Progenitor cell of endocrine pancreas (in vitro differentiated cells): Measurements from ENCODE around the gene SPOCK1. TPM values are rescaled to one million over a fixed set of nuclear protein-coding genes. Genes with fewer than 3 reads are reported as not detected.
"Not testable (repeated sequence)": the region's sequence is repeated elsewhere in the genome, so short reads cannot be mapped to it uniquely, and the experiment has no call there.

ENCODE experiments used
- DNase-seq: peaks from one replicate; pipeline ENCODE4 v3.0.0; 2021; ENCODE audit warnings: low spot score; ENCODE audit not compliant: unreplicated experiment
- H3K27ac Mint-ChIP-seq: 2 replicates; pipeline ENCODE4 v1.8.0; 2021; ENCODE audit warnings: mild to moderate bottlenecking, moderate library complexity, mixed read lengths
- H3K27me3 Mint-ChIP-seq: 2 replicates; pipeline ENCODE4 v1.8.0; 2021; ENCODE audit warnings: mixed read lengths
- H3K36me3 Mint-ChIP-seq: 2 replicates; pipeline ENCODE4 v1.8.0; 2022; ENCODE audit warnings: mixed read lengths; ENCODE audit not compliant: insufficient read depth
- H3K4me1 Mint-ChIP-seq: 2 replicates; pipeline ENCODE4 v1.8.0; 2021; ENCODE audit warnings: low read depth, mixed read lengths
- H3K4me3 Mint-ChIP-seq: 2 replicates; pipeline ENCODE4 v1.8.0; 2021; ENCODE audit warnings: low read depth, mild to moderate bottlenecking, moderate library complexity, mixed read lengths
- H3K9me3 Mint-ChIP-seq: 2 replicates; pipeline ENCODE4 v1.8.0; 2021; ENCODE audit warnings: low read depth, mixed read lengths
- CTCF ChIP-seq: fragments of 200-600 bp; sonication (generic); IDR thresholded peaks from one replicate; pipeline ENCODE4 v1.5.0; 2021; ENCODE audit warnings: antibody characterized with exemption, mild to moderate bottlenecking; ENCODE audit not compliant: unreplicated experiment
- total RNA-seq: library from RNA; stranded (reverse); gene quantifications from 2 replicates; pipeline ENCODE4 v1.2.1, GENCODE V29; 2021

Gene SPOCK1
- total RNA-seq, 1 donor from 2014 or later: 41.4 TPM

- TF ChIP-seq CTCF: no peak
- no peak for DNase-seq
- Mint-ChIP-seq H3K4me1 (peaks cover 19% of the 10 kb centered on the region), H3K27me3 (no peaks in the 10 kb centered on the region), H3K27ac (no peak overlapping the region), H3K36me3 (no peaks in the 10 kb centered on the region), H3K4me3 (no peak overlapping the region), H3K9me3 (no peaks in the 10 kb centered on the region)
Observed at GRCh38 chr5:136984772-136985446, 514.2 kb downstream of the SPOCK1 start.

GRCh38 chr5:136981936-136982335, 517.2 kb downstream of the SPOCK1 start:
- Mint-ChIP-seq H3K36me3 (no peaks in the 10 kb centered on the region), H3K9me3 (no peaks in the 10 kb centered on the region), H3K27me3 (no peaks in the 10 kb centered on the region), H3K4me3 (no peak overlapping the region), H3K4me1 (peaks cover 19% of the 10 kb centered on the region), H3K27ac (no peak overlapping the region)
- DNase-seq: no peak
- no peak for TF ChIP-seq CTCF

- H3K9me3 Mint-ChIP-seq: no peaks in the 10 kb centered on the region
- no peak for DNase-seq
- no peak overlapping the region for H3K4me3 Mint-ChIP-seq
- H3K4me1 Mint-ChIP-seq: peaks cover 2% of the 10 kb centered on the region
- no peak overlapping the region for H3K27ac Mint-ChIP-seq
- no peaks in the 10 kb centered on the region for H3K36me3 Mint-ChIP-seq
- TF ChIP-seq CTCF: no peak
- H3K27me3 Mint-ChIP-seq: no peaks in the 10 kb centered on the region
Observed at GRCh38 chr5:136979131-136979530, 520.0 kb downstream of the SPOCK1 start.

GRCh38 chr5:136963504-136963903, 535.6 kb downstream of the SPOCK1 start:
- DNase-seq: no peak
- H3K4me3 Mint-ChIP-seq: no peak overlapping the region
- H3K27ac Mint-ChIP-seq: no peak overlapping the region
- H3K9me3 Mint-ChIP-seq: peaks cover 12% of the 10 kb centered on the region
- H3K27me3 Mint-ChIP-seq: no peaks in the 10 kb centered on the region
- no peaks in the 10 kb centered on the region for H3K4me1 Mint-ChIP-seq
- TF ChIP-seq CTCF: no peak
- H3K36me3 Mint-ChIP-seq: no peaks in the 10 kb centered on the region

- no peak overlapping the region for H3K4me3 Mint-ChIP-seq
- TF ChIP-seq CTCF: no peak
- no peaks in the 10 kb centered on the region for H3K36me3 Mint-ChIP-seq
- peaks cover 9% of the 10 kb centered on the region for H3K4me1 Mint-ChIP-seq
- peaks cover 12% of the 10 kb centered on the region for H3K9me3 Mint-ChIP-seq
- no peak for DNase-seq
- H3K27me3 Mint-ChIP-seq: no peaks in the 10 kb centered on the region
- H3K27ac Mint-ChIP-seq: no peak overlapping the region
Observed at GRCh38 chr5:136957428-136957827, 541.7 kb downstream of the SPOCK1 start.

GRCh38 chr5:136954142-136954541, 545.0 kb downstream of the SPOCK1 start:
- not testable (repeated sequence) for H3K27me3 Mint-ChIP-seq, H3K36me3 Mint-ChIP-seq, DNase-seq, H3K4me3 Mint-ChIP-seq, H3K27ac Mint-ChIP-seq, H3K4me1 Mint-ChIP-seq
- peaks cover 22% of the 10 kb centered on the region for H3K9me3 Mint-ChIP-seq

- peaks cover 28% of the 10 kb centered on the region for H3K9me3 Mint-ChIP-seq
- H3K36me3 Mint-ChIP-seq, H3K4me1 Mint-ChIP-seq, H3K4me3 Mint-ChIP-seq, H3K27ac Mint-ChIP-seq, H3K27me3 Mint-ChIP-seq: not testable (repeated sequence)
- peak; percentile 11 for DNase-seq
Observed at GRCh38 chr5:136953346-136954069, 545.6 kb downstream of the SPOCK1 start.
